VCaP (cell line): ENCODE measurements around the gene ELMO1.

Experiments used
- H3K27ac ChIP-seq: fragments of 450-650 bp; 2 replicates; pipeline ENCODE4 v1.5.1; 2017
- TF ChIP-seq, protein P1 (sequence below): fragments of 450-650 bp; conservative IDR thresholded peaks from 2 replicates; pipeline ENCODE4 v1.5.1; 2017; ENCODE audit warnings: mild to moderate bottlenecking, moderate library complexity

The ELMO1 gene

DNA sequence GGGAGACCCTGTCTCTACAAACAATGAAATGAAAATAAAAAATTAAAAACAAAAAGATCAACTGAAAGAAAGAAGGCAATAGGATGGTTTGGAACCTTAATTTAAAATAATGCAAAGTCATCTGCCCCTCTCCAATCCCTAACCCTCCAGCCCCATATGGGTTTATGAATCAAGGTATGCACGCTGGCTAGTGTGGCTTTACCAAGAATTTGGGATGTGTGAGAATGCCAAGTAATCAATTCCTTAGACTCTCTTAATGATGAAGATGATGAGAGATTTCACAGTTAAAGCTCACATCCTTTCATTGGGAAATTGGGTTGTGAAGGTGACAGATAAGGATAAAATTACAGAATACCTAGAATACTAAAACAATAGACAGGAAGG is 577.3 kb downstream of the ELMO1 start:
- TF ChIP-seq, protein P1, sequence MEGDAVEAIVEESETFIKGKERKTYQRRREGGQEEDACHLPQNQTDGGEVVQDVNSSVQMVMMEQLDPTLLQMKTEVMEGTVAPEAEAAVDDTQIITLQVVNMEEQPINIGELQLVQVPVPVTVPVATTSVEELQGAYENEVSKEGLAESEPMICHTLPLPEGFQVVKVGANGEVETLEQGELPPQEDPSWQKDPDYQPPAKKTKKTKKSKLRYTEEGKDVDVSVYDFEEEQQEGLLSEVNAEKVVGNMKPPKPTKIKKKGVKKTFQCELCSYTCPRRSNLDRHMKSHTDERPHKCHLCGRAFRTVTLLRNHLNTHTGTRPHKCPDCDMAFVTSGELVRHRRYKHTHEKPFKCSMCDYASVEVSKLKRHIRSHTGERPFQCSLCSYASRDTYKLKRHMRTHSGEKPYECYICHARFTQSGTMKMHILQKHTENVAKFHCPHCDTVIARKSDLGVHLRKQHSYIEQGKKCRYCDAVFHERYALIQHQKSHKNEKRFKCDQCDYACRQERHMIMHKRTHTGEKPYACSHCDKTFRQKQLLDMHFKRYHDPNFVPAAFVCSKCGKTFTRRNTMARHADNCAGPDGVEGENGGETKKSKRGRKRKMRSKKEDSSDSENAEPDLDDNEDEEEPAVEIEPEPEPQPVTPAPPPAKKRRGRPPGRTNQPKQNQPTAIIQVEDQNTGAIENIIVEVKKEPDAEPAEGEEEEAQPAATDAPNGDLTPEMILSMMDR: no peak
- peak overlapping the region; percentile 15 for H3K27ac ChIP-seq

DNA sequence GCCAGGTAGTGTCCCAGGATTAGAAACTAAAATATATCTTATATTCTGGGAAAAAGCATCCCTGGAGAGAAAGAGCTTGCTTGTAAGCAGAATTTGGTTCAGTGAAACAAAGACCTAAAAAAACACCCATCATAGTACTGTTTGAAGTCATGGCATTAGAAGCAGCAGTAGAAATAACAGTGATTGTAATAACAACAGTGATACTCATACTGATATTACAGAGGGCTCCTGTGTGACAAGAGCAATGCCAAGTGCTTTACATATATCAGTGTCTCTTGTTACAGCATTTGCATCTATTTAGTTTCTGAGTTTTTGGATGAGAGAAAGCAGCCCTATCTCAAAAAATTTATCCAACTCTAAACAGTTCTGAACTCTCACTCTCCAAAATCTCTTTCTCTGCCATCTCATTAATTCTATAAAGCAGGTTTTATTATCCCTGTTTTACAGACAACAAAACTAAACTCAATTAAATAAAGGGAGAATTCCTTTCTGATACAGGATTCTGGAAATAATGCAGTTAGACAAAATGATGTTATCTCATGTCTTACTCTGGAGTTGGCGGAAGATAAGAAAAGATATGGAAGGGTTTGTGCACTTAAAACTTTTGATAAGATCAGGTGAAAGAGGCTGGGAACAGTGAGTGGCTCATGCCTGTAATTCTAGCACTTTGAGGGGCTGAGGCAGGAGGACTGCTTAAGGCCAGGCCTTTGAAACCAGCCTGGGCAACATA is 577.9 kb downstream of the ELMO1 start:
- TF ChIP-seq, protein P1: no peak
- H3K27ac ChIP-seq: peak overlapping the region; percentile 15

DNA sequence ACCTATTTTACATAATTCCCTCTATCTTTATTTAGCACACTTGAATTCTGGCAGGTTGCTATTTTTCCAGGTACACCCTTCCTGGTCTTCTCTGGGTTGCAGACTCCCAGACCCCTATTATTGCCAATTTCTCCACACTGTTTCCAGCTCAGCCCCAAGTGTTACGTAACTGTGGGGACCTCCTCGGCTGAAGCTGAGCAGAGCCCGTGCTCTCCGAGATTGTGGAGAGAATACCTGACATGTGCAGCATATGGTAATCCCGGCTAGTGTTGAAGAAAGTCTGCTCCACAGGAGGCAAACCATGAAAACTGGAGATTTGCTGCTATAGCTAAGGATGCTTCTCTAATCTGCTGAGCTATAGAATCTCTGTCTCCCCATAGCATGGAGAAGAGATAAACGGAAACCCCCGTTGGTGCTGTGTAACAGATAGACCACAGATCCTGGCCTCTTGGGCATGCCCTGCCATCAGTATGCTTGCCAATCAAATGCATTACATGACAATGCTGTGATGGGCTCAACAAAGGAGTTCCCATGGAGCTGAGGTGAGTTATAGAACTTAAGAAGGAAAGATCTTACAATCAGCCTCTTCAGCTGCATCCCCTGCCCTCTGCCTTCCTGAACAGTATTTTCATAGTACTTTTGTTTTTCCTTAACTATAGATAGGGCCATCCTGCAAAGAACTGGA is 579.8 kb downstream of the ELMO1 start:
- no peak overlapping the region for H3K27ac ChIP-seq
- TF ChIP-seq, protein P1: no peak

DNA sequence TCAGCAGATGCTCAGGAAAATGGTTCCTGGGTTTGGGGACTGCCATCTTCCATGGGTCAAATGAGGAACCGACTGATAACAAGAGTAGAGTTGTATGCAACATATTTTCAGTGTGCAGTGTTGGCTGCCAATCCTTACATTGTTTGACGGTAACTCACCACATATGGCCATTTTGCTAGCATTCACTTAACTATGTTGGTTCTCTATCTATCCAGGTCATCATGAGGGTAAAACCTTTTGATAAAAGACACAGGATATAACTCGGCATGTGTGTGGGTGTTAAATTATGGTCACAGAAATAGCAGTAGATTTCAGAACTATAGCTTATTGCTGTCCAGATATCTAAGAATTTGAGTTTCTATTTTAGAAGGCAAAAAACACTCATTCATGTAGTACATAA is 583.6 kb downstream of the ELMO1 start:
- H3K27ac ChIP-seq: no peak overlapping the region
- TF ChIP-seq, protein P1: no peak

DNA sequence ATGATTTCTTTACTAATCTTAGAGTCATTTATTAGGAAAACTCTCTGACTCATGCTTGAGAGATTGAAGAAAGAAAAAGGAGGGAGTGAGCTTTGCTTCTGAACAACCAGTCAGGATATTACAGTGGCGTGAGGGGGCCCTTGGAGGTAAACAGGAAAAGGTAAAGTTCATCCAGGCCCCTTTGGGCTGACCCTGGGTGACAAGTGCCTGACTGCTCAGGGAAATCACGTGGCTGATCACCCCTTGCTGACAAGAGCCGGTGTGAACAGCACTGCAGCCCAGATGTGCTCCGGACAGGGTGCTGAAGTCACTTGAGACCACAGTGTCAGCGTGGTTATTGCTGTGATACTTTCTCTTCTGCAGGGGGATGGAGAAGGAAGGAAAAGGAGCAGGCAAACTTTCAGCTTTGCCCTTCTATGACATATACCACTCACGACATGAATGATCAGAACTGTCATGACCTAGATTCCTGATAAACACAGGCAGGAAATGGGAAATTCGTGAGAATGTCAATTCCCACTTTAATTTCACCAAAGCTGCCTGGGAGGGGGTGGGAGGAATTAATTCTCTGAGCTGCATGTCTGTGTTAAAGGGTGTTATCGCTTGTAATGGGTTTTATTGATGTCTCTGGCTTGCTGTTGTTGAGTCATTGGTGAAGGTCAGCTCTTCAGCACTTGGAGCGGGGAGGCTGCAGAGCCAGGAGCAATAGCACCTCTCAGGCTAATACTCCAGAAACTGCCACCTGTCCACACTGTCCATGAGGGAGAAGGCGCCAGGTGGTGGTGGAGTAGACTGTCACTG is 584.6 kb downstream of the ELMO1 start:
- TF ChIP-seq, protein P1: no peak
- H3K27ac ChIP-seq: no peak overlapping the region

DNA sequence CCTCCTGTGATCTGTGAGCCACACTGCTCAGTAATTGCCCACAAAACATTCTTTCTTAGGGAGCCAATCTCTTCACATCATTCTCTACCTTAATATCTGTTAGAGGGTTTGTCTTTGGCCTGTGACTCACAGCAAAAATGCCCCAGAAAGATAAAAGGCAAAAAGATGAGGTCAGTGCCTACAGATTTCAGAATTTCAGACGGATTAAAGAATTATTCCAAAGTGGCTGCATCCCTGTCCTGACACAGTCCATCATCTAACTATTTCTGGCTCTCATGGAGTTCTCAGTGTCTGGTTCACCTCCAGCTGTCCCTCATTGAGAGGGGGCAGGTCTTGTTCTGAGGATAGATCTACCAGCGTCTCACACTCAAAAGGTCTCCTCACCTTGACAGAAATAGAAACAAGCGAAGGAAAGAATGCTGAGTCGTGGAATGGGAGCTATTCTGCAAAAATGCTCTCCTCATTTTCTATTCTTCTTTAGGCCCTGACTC is 585.8 kb downstream of the ELMO1 start:
- TF ChIP-seq, protein P1: no peak
- no peak overlapping the region for H3K27ac ChIP-seq

DNA sequence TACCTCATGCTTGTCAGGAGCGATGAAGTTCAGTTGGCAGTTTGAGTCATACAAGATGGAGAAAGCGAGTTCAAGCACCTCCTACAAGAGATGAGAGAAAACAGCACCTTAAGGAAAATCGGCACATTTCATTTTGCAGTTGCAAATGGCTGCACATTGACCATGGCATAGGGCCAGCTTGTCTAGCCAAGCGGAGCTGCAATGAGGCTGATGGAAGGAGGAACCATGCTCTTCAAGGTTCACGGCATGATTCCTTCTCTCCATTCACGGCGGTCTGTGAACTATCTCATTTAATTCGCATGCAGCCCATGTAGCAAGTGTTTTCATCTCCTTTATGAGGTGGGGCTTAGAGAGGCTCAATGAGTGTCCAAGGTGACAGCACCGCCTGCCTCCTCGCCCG is 587.0 kb downstream of the ELMO1 start:
- TF ChIP-seq, protein P1: no peak
- no peak overlapping the region for H3K27ac ChIP-seq
